AG10803 (cell line): Measurements from ENCODE around the gene PPME1.
A peak's percentile ranks its signal among the peaks of the same experiment; 100 is the strongest.

ENCODE experiments used
- DNase-seq: peaks from one replicate; pipeline ENCODE4 v3.0.0; 2010; ENCODE audit warnings: low read depth
- H3K4me3 ChIP-seq: 2 replicates; pipeline ENCODE4 v1.5.1; 2011; ENCODE audit warnings: mild to moderate bottlenecking, low read length, control low read depth
- CTCF ChIP-seq: conservative IDR thresholded peaks from 2 replicates; pipeline ENCODE4 v1.5.1; 2011; ENCODE audit warnings: mild to moderate bottlenecking, low read length, control low read depth, inconsistent platforms

The PPME1 gene

DNA sequence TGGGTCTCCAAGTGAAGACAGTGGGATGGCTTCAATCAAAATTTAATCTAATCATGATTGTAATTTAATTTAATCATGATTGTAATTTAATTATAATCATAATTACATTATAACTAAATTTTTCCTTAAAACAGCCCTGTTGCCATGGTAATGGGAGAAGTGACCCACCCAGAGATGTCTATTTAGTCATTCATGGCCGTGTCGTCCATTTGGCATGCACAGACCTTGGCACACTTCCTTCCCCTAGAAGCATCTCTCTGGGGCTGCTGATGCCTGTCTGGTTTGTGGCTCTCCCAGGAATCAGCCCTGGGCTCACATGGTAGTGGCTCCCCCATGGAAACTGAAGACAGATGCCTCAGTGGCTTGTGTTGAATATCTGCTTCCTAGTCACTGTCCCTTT, 113.4 kb downstream of the PPME1 start:
- no peak for TF ChIP-seq CTCF
- no peak for DNase-seq
- H3K4me3 ChIP-seq = no peak overlapping the region

DNA sequence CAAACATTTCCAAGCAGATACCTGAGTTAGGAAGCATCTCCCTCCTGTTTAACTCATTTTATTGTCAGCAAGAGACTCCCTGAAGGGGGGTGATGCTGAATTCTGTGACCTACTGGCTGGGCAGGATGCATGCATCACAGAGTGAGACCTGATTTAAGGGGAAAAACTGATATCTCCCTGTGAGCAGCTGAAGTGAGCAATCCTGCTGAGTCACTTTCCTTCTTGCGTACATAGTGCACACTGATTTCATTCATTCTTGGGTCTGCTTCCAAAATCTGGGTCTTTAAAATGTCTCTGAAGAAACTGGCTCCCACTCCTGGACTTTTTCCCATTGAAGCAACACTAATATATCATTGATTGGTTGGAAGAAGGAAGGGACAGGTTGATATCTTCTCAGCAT, 117.1 kb downstream of the PPME1 start:
- no peak overlapping the region for H3K4me3 ChIP-seq
- DNase-seq = peak; percentile 95
- no peak for TF ChIP-seq CTCF

GRCh38 chr11:74288911-74289310, 117.8 kb downstream of the PPME1 start:
- no peak overlapping the region for H3K4me3 ChIP-seq
- no peak for DNase-seq
- TF ChIP-seq CTCF = no peak

- DNase-seq = no peak
- H3K4me3 ChIP-seq = no peak overlapping the region
- TF ChIP-seq CTCF = no peak
Measured at GRCh38 chr11:74297484-74297883, 126.4 kb downstream of the PPME1 start.

DNA sequence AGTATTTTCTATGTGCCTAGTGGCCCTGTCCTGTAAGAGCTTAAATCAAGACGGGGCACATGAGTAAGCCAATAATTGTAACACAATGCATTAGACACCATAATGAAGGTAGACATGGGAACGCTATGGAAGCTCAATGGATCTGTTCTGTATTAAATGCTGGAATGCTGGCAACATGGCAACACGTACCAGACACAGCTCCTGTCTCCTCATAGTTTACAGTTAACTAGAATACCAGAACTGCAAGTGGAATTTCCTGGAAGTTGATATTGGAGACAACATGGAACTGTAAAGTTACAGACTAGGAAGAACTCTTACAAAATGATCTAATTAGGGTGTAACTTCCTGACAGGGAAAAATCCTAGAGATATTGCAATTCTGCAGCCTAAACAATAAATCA, 127.9 kb downstream of the PPME1 start:
- H3K4me3 ChIP-seq = no peak overlapping the region
- DNase-seq = peak; percentile 77
- no peak for TF ChIP-seq CTCF
